Choroid plexus epithelial cell (primary cell): ENCODE measurements around the gene NXPH1.

Experiments
- DNase-seq: peaks from one replicate; pipeline ENCODE4 v3.0.0-alpha.2; 2010; ENCODE audit warnings: low read depth
- H3K4me3 ChIP-seq: 2 replicates; pipeline ENCODE4 v1.5.1; 2011; ENCODE audit warnings: low read depth, mild to moderate bottlenecking, control low read depth, low read length, moderate library complexity
- TF ChIP-seq, protein P1 (sequence below): conservative IDR thresholded peaks from 2 replicates; pipeline ENCODE4 v1.5.1; 2011; ENCODE audit warnings: low read depth, mild to moderate bottlenecking, control low read depth, inconsistent platforms, low read length, moderate library complexity

The NXPH1 gene

DNA sequence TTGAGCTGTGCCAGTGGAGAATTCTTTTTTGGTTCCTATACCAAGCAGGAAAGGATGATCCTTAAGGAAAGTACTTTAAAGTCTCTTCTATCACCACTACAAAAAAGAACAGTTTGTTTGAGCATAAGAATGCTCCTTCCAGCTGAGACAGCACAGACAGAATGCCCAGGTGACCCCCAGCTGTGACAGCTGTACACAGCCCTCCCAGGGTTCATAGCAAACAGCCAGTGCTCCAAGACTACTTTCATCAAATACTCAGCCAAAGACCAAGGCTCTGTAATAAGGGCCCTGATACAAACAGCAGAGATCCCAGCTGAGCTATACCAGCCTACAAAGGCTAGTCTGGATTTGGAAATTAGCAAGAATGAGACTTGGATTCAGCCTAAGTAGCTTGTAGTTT, 65.7 kb downstream of the NXPH1 start:
- no peak for DNase-seq
- TF ChIP-seq, protein P1, sequence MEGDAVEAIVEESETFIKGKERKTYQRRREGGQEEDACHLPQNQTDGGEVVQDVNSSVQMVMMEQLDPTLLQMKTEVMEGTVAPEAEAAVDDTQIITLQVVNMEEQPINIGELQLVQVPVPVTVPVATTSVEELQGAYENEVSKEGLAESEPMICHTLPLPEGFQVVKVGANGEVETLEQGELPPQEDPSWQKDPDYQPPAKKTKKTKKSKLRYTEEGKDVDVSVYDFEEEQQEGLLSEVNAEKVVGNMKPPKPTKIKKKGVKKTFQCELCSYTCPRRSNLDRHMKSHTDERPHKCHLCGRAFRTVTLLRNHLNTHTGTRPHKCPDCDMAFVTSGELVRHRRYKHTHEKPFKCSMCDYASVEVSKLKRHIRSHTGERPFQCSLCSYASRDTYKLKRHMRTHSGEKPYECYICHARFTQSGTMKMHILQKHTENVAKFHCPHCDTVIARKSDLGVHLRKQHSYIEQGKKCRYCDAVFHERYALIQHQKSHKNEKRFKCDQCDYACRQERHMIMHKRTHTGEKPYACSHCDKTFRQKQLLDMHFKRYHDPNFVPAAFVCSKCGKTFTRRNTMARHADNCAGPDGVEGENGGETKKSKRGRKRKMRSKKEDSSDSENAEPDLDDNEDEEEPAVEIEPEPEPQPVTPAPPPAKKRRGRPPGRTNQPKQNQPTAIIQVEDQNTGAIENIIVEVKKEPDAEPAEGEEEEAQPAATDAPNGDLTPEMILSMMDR: no peak
- no peak overlapping the region for H3K4me3 ChIP-seq

DNA sequence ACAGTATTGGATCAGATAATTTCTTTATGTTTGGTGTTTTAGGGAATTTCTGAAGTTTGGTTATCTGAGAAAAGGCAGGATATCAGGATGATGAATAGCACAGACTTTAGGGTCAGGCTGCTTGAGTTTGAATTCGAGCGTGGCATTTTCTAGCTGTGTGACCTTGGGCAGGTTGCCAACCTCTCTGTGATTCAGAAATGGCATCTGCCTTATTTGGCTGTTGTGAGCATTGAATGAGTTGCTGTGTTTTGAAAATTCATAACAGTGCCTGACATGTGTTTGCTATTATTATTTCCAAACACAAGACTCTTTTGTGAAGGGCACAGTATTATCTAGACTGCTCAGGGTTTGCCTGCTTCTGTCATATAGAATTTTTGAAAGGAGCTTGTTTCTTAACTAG, 66.9 kb downstream of the NXPH1 start:
- DNase-seq: no peak
- TF ChIP-seq, protein P1: no peak
- no peak overlapping the region for H3K4me3 ChIP-seq

DNA sequence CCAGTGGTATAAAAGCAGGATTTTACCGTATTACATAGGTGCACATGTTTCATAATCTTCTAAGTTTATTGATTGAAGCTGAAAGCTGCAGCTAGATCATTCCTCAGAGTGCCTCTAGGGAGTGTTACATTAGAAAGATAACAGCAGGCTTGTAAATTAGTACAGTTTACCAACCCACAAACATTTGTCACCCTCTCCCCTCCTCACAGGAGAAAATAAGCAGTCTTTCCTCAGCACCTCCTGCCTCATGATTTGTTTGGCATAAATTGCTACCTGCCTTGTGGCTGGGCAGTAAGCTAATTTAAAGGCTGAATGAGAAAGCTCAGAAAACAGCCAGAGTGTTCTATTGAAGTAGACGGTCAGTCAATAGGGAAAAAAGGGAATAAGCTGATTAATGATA, 74.2 kb downstream of the NXPH1 start:
- no peak overlapping the region for H3K4me3 ChIP-seq
- DNase-seq: no peak
- TF ChIP-seq, protein P1: no peak

DNA sequence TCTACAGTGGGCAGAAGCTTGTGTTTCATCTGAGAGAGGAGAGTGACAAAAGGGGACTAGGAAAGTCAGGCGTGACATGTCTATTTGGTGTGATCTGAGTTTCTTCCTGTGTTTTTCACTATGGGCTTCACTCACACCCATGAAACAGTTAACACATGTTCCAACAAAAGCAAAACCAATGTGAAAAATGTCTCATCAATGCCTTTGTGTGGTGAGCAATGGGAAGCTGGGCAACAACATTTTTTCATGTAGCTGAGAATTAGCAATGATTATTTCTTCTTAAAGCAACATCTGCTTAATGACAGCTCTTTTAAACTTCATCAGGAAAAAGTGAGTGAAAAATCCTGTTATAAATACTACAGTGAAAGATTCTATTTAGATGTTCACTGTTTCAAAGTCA, 76.2 kb downstream of the NXPH1 start:
- no peak for DNase-seq
- TF ChIP-seq, protein P1: no peak
- no peak overlapping the region for H3K4me3 ChIP-seq

DNA sequence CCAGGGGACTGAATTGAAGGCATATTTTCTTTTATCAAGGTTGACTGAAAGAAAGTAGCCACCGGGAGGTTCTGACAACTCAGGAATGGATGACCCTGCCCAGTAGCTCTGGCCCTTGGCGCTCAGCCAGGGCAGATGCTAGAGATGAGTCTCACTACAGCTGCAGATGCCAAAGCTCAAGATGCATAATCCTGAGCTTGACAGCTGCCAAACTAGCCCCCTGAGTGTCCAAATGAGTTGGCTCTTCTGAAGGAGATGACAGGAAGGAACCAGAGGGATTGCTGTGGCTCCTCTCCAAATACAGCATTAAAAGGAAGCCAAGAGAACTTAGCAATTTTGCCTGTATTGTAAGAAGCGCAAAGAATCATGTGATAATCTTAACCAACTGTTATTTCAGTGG, 78.4 kb downstream of the NXPH1 start:
- TF ChIP-seq, protein P1: no peak
- no peak overlapping the region for H3K4me3 ChIP-seq
- DNase-seq: no peak

DNA sequence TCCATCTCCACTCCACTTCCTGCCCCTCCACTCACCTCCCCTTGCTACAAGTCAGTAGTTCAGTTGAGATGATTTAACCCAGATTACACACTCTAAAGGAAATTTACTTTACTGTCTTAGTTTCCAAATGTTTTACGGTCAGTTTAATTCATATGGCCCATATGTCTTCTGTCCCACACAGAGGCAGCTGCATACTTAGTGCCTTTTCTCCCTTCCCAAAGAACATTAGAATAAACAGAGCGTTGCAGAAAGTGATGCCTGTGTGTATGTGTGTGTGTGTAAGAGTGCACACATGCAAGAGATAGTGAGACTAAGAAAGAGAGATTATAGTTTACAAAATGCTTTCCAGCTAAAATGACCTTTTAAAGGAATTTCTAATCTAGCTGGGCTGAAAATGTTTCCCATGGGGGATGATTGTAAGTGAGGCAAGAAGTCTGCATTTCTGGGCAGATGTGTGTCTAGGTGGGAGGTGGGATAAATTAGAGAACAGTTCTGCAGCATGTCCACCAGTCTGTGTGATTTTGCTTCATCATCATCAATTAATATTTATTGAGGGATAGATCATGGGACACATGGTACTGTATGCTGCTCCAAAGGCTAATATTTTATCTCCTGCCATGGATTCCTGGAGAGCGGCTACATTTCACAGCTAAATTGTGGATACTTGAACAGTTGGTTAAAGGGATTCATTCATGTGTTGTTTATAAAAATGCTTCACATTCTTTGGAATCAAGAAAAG, 81.5 kb downstream of the NXPH1 start:
- TF ChIP-seq, protein P1: no peak
- H3K4me3 ChIP-seq: no peak overlapping the region
- no peak for DNase-seq

DNA sequence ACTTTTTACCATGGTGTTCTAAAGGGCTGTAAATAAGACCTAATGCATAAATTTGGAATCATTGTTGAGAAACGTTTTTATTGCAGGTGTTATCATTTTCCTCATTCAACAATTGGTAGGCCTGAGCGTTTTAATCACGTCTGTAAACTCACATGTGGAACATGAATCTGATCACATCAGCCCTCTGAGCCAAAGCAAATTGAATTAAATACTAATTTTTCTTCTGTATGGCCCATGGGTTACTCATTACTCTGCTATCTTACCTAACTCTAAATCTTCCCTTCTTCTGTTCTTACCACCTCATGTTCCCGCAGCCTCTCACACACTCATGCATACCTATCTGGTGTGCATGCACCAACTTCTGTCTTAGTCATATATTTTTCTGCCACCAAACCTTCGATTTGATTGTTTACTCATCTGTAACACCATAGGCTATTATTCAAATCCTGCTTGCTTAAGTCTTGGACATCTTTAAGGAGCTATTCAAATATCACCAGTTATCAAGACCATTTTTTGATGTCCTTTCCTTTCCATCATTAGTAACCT, 82.3 kb downstream of the NXPH1 start:
- DNase-seq: no peak
- TF ChIP-seq, protein P1: no peak
- no peak overlapping the region for H3K4me3 ChIP-seq
